Activated CD4-positive, CD25-positive, alpha-beta regulatory T cell treated with anti-CD3 and anti-CD28 coated beads, Interleukin-2, amount 50 U/mL, for 72 hours (primary cell): Measurements from ENCODE around the gene DMAC2L.
"Not testable (repeated sequence)": the region's sequence is repeated elsewhere in the genome, so short reads cannot be mapped to it uniquely, and the experiment has no call there.

Experiments
- DNase-seq: peaks from one replicate; pipeline ENCODE4 v3.0.0; 2021

DMAC2L gene

DNA sequence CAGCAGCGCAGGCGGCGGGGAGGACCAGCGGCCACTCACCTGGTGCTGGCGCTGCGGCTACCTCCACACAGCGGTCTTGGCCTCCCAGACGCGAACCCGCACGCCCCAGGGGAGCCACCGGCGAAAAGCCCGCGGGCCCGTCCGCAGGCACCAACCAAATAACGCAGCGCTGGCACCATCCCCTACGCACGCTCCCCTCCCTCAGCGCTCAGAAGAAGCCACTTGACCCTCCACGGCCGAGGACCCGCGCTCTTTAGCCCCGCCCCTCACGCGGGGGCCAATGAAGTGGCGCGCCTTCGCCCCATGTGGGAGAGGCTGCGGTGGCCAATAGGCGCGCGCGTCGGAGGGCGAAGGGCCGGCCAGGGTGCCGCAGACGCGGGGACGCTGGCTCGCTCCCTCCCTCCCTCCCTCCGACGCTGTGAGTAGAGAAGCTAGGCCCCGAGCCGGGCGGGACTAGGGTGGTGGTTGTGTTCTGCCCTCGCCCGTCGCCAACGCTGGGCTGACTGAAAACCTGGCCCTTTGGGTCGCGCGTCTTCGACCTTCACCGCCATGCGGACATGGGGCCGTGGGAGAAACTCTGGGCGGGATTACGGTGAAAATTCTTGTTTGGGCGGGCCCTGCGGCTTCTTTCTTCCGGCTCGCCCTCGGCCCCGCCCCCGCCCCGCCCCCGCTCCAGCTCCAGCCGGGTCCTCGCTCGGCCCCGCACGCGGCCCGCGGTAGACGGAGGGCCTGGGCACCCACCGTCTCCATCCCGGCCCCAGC lies at the start of gene DMAC2L, which contains the start of gene L2HGDH:
DMAC2L (plus strand) TSS at position 353 of the 762 bp plus-strand sequence. CDS start 9,164 bp downstream, outside the sequence.
L2HGDH (minus strand) TSS at position 258 of the 762 bp plus-strand sequence; CDS start at position 179, 79 bp downstream.
- peak; percentile 92 for DNase-seq

GRCh38 chr14:50262865-50263264 lies 49.3 kb upstream of the DMAC2L start:
- DNase-seq, result no peak

DNA sequence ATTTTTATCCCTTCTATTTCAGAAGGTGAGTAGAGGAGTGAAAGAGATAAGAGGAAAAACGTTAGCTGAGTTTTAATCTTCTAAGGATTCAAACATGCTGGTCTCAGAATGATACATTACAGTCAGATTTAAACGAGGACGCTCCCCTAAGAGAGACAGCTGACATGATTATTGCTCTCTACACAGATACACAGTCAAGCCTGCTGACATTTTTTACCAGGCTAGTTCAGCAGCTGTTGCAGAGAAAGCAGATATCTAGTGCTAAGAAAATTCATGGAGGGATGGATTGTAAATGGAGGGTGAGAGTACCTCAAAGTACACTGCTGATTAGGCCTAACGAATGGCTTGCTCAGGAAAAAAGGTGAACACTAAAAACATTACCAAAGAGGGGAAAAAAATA lies 48.8 kb upstream of the DMAC2L start:
- no peak for DNase-seq

- DNase-seq, result no peak
Measured at GRCh38 chr14:50265029-50265428, 47.1 kb upstream of the DMAC2L start.

GRCh38 chr14:50270932-50271331 lies 41.2 kb upstream of the DMAC2L start:
- DNase-seq, result no peak

DNA sequence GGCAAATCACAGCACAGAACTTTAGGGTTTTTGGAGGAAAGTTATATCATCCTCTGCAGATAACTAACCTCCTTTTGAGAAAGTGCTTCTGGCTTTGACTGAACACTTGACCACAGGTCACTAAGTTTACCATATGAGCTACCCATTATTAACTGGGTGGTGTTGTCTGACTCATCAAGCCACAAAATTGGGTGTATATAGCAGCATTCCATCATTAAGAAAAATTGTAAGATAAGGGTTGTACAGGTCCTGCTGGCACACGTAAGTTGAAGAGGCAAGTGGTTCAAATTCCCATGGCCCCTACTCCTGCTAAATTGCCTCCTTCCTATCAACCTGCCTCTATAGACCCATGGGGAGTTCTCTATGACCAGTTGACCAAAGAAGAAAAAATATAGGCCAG lies 39.6 kb upstream of the DMAC2L start:
- no peak for DNase-seq

DNA sequence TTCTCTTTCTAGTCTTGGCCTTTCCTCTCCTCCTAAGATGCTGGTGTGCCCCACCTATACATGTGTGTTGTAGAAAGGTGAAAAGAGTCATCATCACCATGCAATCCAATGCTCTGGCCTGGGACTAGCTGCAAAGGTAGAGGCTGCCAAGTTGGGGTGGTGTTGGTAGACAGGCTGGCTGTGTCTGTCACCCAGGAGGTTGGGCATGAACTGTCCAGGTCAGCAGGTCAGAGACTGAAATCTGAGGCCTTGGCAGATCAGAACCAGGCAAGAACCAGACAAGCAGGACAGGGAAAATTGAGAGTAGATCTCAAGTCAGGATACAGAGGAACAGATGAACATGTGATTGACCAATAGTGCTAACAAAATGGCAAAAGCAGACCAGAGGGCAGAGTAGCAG lies 26.3 kb upstream of the DMAC2L start:
- DNase-seq, result no peak

GRCh38 chr14:50288146-50288545 lies 24.0 kb upstream of the DMAC2L start:
- no peak for DNase-seq

DNA sequence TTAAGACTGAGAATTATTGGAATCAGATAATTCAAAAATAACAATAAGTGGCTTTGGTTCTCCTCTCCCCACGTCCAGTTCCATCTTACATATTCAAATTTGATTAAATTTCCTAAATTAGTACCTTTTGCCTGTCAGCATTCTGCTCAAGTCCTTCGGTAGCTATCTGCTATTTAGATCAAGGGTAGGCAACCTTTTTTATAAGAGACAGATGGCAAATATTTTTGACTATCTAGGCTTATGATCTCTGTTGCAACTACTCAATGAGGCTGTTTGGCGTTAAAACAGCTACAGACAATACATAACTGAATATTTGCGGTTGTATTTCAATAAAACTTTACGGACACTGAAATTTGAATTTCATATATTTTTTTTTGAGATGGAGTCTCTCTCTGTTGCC lies 21.8 kb upstream of the DMAC2L start:
- no peak for DNase-seq

DNA sequence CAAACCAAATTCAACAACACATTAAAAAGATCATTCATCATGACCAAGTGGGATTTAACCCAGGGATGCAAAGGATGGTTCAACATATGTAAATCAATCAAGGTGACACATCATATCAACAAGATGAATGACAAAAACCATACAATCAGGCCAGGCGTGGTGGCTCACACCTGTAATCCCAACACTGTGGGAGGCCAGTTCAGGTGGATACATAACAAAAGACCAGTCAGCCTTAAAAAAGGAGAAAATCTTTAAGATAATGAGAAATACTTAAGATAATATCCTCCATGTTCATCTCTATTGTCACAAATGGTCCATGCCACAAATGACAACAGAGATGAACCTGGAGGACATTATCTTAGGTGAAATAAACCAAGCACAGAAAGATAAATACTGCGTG lies 12.5 kb upstream of the DMAC2L start:
- DNase-seq, result no peak

DNA sequence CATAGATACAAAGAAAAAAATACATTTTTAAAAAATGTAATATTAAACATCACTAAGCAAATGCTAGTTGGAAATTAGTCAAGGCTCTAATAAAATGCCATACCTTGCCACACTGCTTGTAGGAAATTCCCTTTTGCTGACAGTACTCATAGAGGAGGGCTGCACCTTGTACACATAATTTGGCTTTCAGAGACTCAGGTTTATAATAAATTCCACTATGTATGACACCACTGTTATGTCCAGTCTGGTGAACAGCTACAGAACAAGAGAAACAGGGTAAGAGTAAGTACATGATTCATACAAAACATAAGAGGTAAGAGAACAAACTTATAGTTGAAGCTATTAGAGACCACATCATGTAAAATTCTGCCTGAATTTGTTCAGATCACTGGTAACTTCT lies 10.2 kb upstream of the DMAC2L start:
- no peak for DNase-seq

- no peak for DNase-seq
Measured at GRCh38 chr14:50303744-50304471, 8.2 kb upstream of the DMAC2L start.

GRCh38 chr14:50308363-50308915 lies 3.7 kb upstream of the DMAC2L start:
- no peak for DNase-seq

DNA sequence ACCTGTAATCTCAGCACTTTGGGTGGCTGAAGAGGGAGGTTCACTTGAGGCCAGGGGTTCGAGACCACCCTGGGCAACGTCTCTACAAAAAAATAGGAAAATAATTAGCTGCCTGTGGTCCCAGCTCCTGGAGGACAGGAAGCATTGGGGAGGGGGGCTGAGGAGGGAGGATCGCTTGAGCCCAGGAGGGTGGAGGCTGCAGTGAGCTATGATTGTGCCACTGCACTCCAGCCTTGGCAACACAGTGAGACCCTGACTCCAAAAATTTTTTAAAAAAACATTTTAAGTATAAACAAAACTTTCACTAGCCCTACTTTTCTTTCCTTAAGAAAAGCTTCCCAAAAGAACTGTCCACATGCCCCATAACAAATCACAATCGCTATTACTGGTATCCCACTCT lies 1.7 kb upstream of the DMAC2L start:
- DNase-seq, result no peak

- no peak for DNase-seq
Measured at GRCh38 chr14:50311337-50311971, 670 bp upstream of the DMAC2L start.

GRCh38 chr14:50312734-50313054 lies 570 bp downstream of the DMAC2L start:
- no peak for DNase-seq

DNA sequence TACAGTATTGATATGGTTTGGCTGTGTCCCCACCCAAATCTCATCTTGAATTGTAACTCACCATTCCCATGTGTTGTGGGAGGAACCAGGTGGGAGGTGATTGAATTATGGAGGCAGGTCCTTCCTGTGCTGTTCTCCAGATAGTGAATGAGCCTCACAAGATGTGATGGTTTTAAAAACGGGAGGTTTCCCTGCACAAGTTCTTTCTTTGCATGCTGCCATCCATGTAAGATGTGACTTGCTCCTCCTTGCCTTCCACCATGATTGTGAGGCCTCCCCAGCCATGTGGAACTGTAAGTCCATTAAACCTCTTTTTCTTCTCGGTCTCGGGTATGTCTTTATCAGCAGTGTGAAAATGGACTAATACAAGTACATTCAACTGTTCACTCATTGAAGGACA lies 2.0 kb downstream of the DMAC2L start:
- not testable (repeated sequence) for DNase-seq

- DNase-seq, result no peak
Measured at GRCh38 chr14:50318031-50318626, 6.0 kb downstream of the DMAC2L start.

DNA sequence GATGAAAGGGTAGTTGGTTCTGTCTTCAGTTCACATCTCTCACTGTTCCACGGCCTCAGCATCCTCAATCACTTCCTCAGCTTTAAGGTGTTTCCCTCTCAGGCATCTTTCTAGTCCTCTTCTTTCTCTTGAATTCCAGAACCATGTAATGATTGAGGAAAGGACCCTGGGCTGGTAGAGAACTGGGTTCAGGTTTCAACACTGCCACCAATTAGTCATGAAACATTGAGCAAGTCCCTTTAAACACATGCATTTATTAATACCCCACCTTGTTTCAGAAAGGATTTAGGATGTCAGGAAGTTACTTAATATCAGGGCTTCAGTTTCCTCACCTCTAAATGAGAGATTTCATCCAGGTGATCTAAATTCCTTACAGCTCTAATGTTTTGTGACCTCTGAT lies 7.2 kb downstream of the DMAC2L start:
- no peak for DNase-seq

DNA sequence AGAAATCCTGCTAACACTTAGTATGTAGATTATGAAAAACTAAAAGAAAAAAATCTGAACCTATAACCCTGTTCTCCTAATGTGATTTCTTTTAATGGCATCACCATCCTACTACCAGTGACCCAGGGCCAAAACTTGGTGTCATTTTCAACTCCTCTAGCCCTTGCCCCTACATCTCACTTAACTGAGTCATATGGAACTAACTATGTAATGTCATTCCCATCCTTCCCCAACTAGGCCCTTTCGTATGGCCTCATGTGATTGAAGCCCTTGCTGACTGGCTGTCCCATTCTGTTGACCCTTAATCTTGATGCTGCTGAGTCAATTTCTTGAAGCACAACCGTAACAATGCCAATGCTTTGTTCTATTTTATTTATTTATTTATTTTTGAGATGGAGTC lies 7.6 kb downstream of the DMAC2L start:
- DNase-seq, result no peak

- DNase-seq, result no peak
Measured at GRCh38 chr14:50320283-50320682, 8.2 kb downstream of the DMAC2L start.

GRCh38 chr14:50321009-50321660 lies 9.0 kb downstream of the DMAC2L start:
- peak; percentile 46 for DNase-seq

DNA sequence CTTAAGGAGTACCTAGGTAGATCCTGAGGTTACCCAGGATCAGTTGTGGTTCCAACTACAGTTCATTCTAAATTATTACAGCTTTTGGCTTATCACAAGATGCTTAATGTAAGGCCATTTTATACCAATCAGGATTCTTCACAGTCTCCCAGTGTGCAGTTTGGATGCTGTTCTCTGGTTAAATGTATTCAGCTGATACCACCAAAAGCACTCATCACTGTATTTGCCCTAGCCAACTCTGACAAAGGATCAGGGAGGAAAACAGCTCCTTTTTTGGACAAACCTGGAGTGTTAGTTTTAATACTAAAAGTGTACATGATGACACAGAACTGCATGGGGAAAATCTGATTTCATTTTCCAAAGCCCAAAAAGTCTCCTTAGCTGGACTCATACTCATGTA lies 19.5 kb downstream of the DMAC2L start:
- no peak for DNase-seq
